HPDE6-E6E7 (cell line): ENCODE data around the gene KCNA3.

ENCODE experiments used
- DNase-seq: peaks from one replicate; pipeline ENCODE4 v3.0.0; 2011; ENCODE audit warnings: missing footprints; ENCODE audit errors: extremely low spot score

KCNA3 gene

DNA sequence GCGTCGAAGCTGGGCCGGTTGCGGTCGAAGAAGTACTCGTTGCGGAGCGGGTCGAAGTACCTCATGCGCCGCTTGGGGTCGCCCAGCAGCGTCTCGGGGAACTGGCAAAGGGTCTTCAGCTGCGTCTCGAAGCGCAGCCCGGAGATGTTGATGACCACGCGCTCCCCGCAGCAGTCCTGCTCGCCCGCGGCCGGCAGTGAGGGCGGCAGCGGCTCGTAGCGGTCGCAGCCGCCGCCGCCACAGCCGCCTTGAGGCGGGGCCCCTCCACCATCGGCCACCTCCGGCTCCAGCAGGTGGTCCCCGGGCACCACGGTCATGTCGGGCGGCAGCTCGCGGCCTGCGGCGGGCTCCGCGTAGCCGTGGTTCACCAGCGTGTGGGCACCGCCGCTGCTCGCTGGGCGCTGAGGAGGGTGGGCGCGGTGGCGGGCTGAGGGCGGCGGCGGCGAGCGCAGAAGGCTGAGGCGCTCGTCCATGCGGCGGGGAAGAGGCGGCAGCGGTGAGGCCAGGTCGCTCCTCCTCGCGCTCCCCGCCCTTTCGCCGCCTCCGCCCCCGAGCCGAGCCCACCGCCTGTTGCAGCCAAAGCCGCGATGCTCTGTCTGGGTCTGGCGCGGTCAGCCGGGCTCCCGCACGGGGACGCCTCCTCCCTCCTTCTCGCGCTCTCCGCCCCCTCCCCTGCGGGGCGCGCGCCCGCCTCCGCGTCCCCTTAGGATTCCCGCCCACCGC lies at the start of gene KCNA3:
Gene KCNA3, minus strand, starts transcription at position 604 of the 723 bp plus-strand sequence. Its CDS starts 131 bp downstream, at position 473.
- DNase-seq, result no peak

GRCh38 chr1:110722807-110723206 lies 48.1 kb upstream of the KCNA3 start:
- no peak for DNase-seq

DNA sequence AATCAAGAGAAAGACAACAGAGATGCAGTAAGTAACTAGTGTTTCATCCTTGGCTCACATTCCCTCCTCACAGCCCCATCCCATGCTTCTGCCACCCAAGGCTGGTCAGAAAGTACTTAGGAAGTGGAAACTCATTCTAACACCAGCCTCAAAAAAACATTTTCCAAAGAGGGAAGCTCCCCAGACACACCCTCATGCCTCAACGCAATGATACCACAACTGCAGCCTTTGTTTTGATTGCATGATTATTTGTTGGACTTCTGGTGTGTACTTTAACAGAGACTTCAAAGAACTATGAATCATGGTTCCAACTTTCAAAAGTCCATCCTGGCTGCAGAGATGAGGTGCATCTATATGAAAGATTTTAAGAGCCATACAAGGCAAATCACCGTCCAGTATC lies 45.2 kb upstream of the KCNA3 start:
- no peak for DNase-seq

DNA sequence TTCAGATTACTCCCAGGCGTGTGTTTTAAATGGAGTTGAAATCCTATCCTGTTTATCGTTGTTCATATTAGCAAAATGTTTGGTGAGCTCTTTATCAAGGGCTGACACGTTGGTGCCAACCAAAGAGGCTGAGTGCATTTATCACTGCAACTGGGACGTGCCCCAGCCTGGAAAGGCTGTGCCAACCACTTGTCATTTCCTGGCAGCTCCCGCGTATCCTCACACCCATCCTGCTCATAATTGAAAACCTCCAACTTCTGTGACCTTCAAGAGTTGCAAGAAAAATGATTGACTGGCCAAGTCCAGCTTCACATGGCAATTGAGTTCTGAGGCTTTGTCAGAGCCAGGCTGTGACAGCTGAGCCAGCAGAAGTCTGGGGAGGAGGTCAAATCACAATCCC lies 43.7 kb upstream of the KCNA3 start:
- no peak for DNase-seq

- no peak for DNase-seq
Observed at GRCh38 chr1:110717179-110717578, 42.4 kb upstream of the KCNA3 start.

DNA sequence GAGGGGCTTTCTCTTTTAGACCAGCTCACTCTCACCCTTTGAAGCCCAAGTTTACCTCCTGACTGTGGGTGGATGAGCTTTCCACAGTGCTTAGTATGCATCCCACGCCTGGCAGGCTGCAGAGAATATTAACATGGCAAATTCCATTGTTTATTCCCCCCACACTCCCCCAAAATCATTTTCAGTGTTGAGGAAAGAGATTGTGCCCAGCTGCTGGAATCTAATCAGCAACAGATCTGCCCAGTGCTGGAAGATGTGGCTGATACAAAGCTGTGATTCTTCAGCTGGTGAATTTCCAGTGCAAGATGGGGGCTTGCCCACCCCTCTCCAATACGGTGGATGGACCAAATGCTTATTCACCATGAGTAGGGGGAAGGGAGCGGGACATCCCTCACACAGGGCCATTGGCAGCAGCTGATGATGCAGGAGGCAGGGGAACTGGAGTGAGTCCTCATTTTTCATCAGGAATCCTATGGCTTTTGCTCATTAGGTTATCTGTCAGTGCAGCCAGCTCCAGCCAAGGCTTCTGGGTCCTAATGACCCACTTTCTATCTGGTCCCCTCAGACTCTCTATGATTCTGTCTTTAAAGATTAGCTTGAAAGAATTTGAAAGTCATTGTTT lies 39.7 kb upstream of the KCNA3 start:
- no peak for DNase-seq

GRCh38 chr1:110713221-110713620 lies 38.5 kb upstream of the KCNA3 start:
- DNase-seq, result no peak

DNA sequence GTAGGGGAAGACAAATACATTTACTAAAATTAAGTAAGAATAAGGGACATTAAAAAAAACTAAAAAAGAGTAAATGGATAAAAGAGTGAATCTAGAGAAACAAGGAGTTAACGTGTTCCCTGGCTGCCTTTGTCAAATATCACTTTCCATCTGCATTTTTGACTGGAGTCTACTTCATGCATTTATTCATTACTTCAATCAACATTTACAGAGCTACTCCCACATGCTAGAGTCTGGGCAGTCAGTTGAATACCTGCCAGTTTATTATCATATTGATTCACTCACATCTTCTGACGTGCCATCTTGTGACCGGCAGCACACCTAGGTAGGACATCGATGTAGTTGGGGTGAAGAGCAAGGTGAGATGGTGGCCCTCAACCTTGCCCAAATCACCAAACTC lies 35.6 kb upstream of the KCNA3 start:
- no peak for DNase-seq

DNA sequence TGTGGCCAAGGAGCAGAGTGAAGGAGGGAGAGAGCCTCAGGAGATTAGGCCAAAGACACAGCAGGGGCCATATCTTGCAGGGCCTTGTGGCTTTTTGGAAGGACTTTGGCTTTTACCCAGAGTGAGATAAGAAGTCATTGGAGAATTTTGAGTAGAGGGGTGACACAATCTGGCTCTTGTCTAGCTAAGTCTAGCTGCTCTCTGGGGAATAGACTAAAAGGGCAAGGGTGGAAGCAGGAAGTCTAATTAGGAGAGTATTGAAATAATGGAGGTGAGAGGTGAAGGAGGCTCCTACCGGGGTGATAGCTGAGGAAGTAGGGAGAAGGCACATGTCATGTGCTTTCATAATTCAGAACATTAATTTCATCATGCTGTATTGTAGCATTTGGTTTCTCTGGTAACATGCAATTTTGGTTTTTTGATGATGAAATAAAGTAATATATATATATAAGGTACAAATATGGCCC lies 34.3 kb upstream of the KCNA3 start:
- no peak for DNase-seq

GRCh38 chr1:110707232-110707631 lies 32.5 kb upstream of the KCNA3 start:
- DNase-seq, result no peak

GRCh38 chr1:110706621-110707020 lies 31.9 kb upstream of the KCNA3 start:
- DNase-seq, result no peak

GRCh38 chr1:110702260-110702659 lies 27.5 kb upstream of the KCNA3 start:
- DNase-seq, result no peak

DNA sequence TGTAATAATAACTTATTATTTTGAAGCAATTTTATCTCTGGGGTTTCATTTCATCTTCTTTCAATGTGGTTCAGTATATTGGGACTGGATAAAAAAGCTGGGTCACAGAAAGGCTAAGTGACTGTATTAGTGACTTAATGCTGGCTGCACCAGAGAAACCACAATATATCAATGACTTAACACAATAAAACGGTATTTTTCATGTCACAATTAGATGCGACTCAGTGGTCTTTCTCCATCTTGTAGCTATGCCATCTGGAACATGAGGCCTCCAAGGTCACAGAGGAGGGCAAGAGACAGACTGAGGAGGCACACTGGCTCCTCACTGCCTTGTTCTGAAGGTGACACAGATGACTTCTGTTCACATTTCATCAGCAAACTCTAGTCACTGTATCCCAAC lies 26.0 kb upstream of the KCNA3 start:
- no peak for DNase-seq

DNA sequence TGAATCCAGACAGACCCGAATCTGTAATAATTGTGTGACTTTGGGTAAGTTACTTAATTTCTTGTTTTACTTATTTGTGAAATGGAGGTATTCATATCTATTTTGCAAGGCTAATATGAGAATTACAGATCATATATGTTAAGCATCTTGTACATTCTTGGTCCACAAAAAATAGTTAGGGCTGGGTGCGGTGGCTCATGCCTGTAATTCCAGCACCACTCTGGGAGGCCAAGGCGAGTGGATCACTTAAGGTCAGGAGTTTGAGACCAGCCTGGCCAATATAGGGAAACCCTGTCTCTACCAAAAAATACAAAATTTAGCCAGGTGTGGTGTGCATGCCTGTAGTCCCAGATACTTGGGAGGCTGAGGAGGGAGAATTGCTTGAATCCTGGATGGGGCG lies 22.9 kb upstream of the KCNA3 start:
- DNase-seq, result no peak

GRCh38 chr1:110696818-110697217 lies 22.1 kb upstream of the KCNA3 start:
- DNase-seq, result no peak

- DNase-seq, result no peak
Observed at GRCh38 chr1:110690709-110691365, 16.1 kb upstream of the KCNA3 start.

- no peak for DNase-seq
Observed at GRCh38 chr1:110689868-110690267, 15.1 kb upstream of the KCNA3 start.

DNA sequence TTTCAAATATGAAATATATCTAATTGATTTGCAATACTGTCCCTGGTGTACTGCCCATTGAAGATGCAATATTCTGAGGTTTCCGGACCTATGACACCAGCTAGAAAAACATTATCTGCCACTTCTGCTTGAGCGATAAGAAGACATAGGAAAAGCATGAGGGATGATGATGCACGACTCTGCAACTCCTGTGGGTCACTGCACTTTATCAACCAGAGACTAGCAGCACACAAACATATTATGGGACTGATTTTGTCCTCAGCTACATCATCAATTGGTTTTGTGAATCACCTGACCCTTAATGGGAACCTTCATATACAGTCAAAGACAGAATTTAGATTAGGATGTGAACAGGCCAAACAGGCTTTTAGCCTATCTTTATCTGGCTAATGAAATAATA lies 13.8 kb upstream of the KCNA3 start:
- DNase-seq, result no peak

DNA sequence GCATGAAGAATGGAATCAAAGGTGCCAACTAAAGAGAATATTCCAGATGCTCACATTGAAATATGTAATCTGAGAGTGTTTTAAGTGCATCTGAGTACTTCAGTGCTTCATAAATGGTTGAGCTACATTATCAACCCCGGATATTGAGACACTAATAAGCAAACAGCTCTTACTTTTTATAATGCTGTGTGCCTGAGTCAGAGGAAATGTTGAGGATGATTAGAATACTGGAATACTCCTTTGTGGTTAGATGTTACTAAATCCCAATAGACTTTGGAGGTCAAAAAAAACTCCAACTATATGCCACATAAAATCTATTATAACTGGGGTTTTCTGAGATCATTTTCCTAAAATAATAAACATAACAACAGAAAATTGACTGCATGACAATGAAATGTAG lies 12.5 kb upstream of the KCNA3 start:
- DNase-seq, result no peak

GRCh38 chr1:110686188-110686587 lies 11.4 kb upstream of the KCNA3 start:
- no peak for DNase-seq

- DNase-seq, result no peak
Observed at GRCh38 chr1:110684491-110684890, 9.8 kb upstream of the KCNA3 start.

DNA sequence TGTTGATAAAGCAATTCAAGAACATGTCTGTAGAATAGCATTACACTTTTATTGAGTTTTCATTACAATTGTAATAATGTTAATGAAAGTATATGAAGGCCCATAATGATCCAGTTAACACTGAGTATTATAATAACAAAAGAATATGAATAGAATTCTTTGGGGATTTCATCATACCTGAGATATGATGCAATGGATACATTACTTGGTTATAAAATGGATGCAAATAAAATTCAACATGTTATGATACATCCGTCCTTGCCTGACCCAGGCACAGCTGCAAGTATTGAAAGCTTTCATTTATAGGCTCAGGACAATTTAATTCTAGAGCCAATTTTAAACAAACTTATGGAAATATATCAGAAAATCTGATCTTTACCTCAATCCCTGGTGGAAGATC lies 8.2 kb upstream of the KCNA3 start:
- no peak for DNase-seq
